HEK293 (cell line): ENCODE results near the gene GLYATL2.

Experiments
- CTCF ChIA-PET: fragments of 350-600 bp; formaldehyde crosslinking; extraction: SDS; loops from one replicate; lab custom pipeline; 2021; ENCODE audit warnings: antibody characterized with exemption; lab: Yijun Ruan, JAX
- POLR2A ChIA-PET: fragments of 300-600 bp; formaldehyde crosslinking; extraction: SDS; loops from one replicate; lab custom pipeline; 2020; ENCODE audit warnings: antibody characterized with exemption, inconsistent platforms; lab: Yijun Ruan, JAX
- H3K27ac ChIP-seq: fragments of 200-500 bp; sonication (Bioruptor generic); 2 replicates; pipeline ENCODE4 v1.5.1; 2014; ENCODE audit warnings: low read depth, low read length, control low read depth, inconsistent platforms; ENCODE audit errors: extremely low read depth
- H3K36me3 ChIP-seq, 2 experiments: fragments of 200-500 bp in 1 of 2; sonication (Bioruptor generic) in 1 of 2; 1 replicate in 1 of 2; 2 replicates in 1 of 2; pipeline ENCODE4 v1.5.1; 2014 to 2017; ENCODE audit warnings: inconsistent platforms in 2 of 2, low read length in 2 of 2; ENCODE audit not compliant: control insufficient read depth in 2 of 2, insufficient read depth in 1 of 2
- H3K4me1 ChIP-seq: fragments of 200-500 bp; sonication (Bioruptor generic); 2 replicates; pipeline ENCODE4 v1.5.1; 2014; ENCODE audit warnings: mild to moderate bottlenecking, low read length, inconsistent platforms; ENCODE audit not compliant: control insufficient read depth, insufficient read depth
- H3K4me3 ChIP-seq: 2 replicates; pipeline ENCODE4 v1.5.1; 2011; ENCODE audit warnings: low read depth, mild to moderate bottlenecking, control low read depth, low read length, moderate library complexity
- H3K9me3 ChIP-seq: fragments of 200-500 bp; sonication (Bioruptor generic); 2 replicates; pipeline ENCODE4 v1.5.1; 2014; ENCODE audit warnings: low read depth, low read length, inconsistent platforms; ENCODE audit not compliant: control insufficient read depth, insufficient read depth
- BCL11B ChIP-seq: fragments of 450-650 bp; formaldehyde crosslinking; IDR thresholded peaks from 2 replicates; pipeline ENCODE4 v1.5.1; 2016; ENCODE audit warnings: low read depth, missing biosample characterization, missing genetic modification characterization
- CTCF ChIP-seq: fragments of 450-650 bp; formaldehyde crosslinking; IDR thresholded peaks from 2 replicates; pipeline ENCODE4 v1.5.1; 2016; ENCODE audit warnings: missing biosample characterization, missing genetic modification characterization
- ELK4 ChIP-seq: IDR thresholded peaks from 2 replicates; pipeline ENCODE4 v1.6.1; 2011; ENCODE audit warnings: mild to moderate bottlenecking, low read depth, low read length, borderline replicate concordance
- FEZF1 ChIP-seq: fragments of 450-650 bp; formaldehyde crosslinking; IDR thresholded peaks from 2 replicates; pipeline ENCODE4 v1.5.1; 2016; ENCODE audit warnings: missing biosample characterization, missing genetic modification characterization
- GLIS1 ChIP-seq: fragments of 450-650 bp; formaldehyde crosslinking; IDR thresholded peaks from 2 replicates; pipeline ENCODE4 v1.5.1; 2016; ENCODE audit warnings: missing biosample characterization, missing genetic modification characterization
- OVOL3 ChIP-seq: fragments of 450-650 bp; formaldehyde crosslinking; IDR thresholded peaks from 2 replicates; pipeline ENCODE4 v1.5.1; 2016; ENCODE audit warnings: missing biosample characterization, missing genetic modification characterization
- PATZ1 ChIP-seq: fragments of 450-650 bp; formaldehyde crosslinking; IDR thresholded peaks from 2 replicates; pipeline ENCODE4 v1.5.1; 2016; ENCODE audit warnings: missing biosample characterization, missing genetic modification characterization
- SCRT1 ChIP-seq: fragments of 450-650 bp; formaldehyde crosslinking; IDR thresholded peaks from 2 replicates; pipeline ENCODE4 v1.5.1; 2016; ENCODE audit warnings: missing biosample characterization, missing genetic modification characterization, borderline replicate concordance
- ZFP37 ChIP-seq: fragments of 450-650 bp; formaldehyde crosslinking; IDR thresholded peaks from 2 replicates; pipeline ENCODE4 v1.5.1; 2016; ENCODE audit warnings: missing biosample characterization, missing genetic modification characterization
- ZNF10 ChIP-seq: fragments of 450-650 bp; formaldehyde crosslinking; IDR thresholded peaks from 2 replicates; pipeline ENCODE4 v1.5.1; 2017; ENCODE audit warnings: missing biosample characterization, missing genetic modification characterization
- ZNF132 ChIP-seq: fragments of 450-650 bp; formaldehyde crosslinking; IDR thresholded peaks from 2 replicates; pipeline ENCODE4 v1.5.1; 2017; ENCODE audit warnings: missing biosample characterization, missing genetic modification characterization, borderline replicate concordance
- ZNF169 ChIP-seq: fragments of 450-650 bp; formaldehyde crosslinking; IDR thresholded peaks from 2 replicates; pipeline ENCODE4 v1.5.1; 2016; ENCODE audit warnings: missing biosample characterization, missing genetic modification characterization
- ZNF19 ChIP-seq: fragments of 450-650 bp; formaldehyde crosslinking; IDR thresholded peaks from 2 replicates; pipeline ENCODE4; 2016; ENCODE audit warnings: missing biosample characterization, missing genetic modification characterization, low read depth
- ZNF24 ChIP-seq: fragments of 450-650 bp; formaldehyde crosslinking; IDR thresholded peaks from 2 replicates; pipeline ENCODE4 v1.5.1; 2016; ENCODE audit warnings: missing biosample characterization, missing genetic modification characterization
- ZNF341 ChIP-seq: fragments of 450-650 bp; formaldehyde crosslinking; IDR thresholded peaks from 2 replicates; pipeline ENCODE4; 2016; ENCODE audit warnings: low read depth, missing biosample characterization, missing genetic modification characterization
- ZNF350 ChIP-seq: fragments of 450-650 bp; formaldehyde crosslinking; IDR thresholded peaks from 2 replicates; pipeline ENCODE4 v1.5.0; 2017; ENCODE audit warnings: missing biosample characterization, mild to moderate bottlenecking, missing genetic modification characterization
- ZNF473 ChIP-seq: fragments of 450-650 bp; formaldehyde crosslinking; IDR thresholded peaks from 2 replicates; pipeline ENCODE4 v1.5.1; 2017; ENCODE audit warnings: missing biosample characterization, missing genetic modification characterization
- ZNF513 ChIP-seq: fragments of 450-650 bp; IDR thresholded peaks from 2 replicates; pipeline ENCODE4 v1.5.1; 2018; ENCODE audit warnings: missing biosample characterization, missing genetic modification characterization
- ZNF548 ChIP-seq: fragments of 450-650 bp; formaldehyde crosslinking; IDR thresholded peaks from 2 replicates; pipeline ENCODE4 v1.5.1; 2016; ENCODE audit warnings: missing biosample characterization, missing genetic modification characterization
- ZNF549 ChIP-seq: fragments of 450-650 bp; IDR thresholded peaks from 2 replicates; pipeline ENCODE4 v1.5.1; 2018; ENCODE audit warnings: missing biosample characterization, missing genetic modification characterization, mild to moderate bottlenecking, inconsistent platforms, moderate library complexity
- ZNF571 ChIP-seq: fragments of 450-650 bp; formaldehyde crosslinking; IDR thresholded peaks from 2 replicates; pipeline ENCODE4 v1.5.0; 2017; ENCODE audit warnings: missing biosample characterization, missing genetic modification characterization
- ZNF596 ChIP-seq: fragments of 450-650 bp; IDR thresholded peaks from 2 replicates; pipeline ENCODE4 v1.5.0; 2018; ENCODE audit warnings: missing biosample characterization, mild to moderate bottlenecking, missing genetic modification characterization, moderate library complexity
- ZNF626 ChIP-seq: fragments of 450-650 bp; sonication (Bioruptor Pico); formaldehyde crosslinking; IDR thresholded peaks from 2 replicates; pipeline ENCODE4 v1.5.1; 2018; ENCODE audit warnings: missing biosample characterization, missing genetic modification characterization, inconsistent platforms
- ZNF670 ChIP-seq: fragments of 450-650 bp; formaldehyde crosslinking; IDR thresholded peaks from 2 replicates; pipeline ENCODE4 v1.5.1; 2016; ENCODE audit warnings: missing biosample characterization, missing genetic modification characterization, low read depth
- ZNF785 ChIP-seq: fragments of 450-650 bp; formaldehyde crosslinking; IDR thresholded peaks from 2 replicates; pipeline ENCODE4 v1.5.1; 2016; ENCODE audit warnings: missing biosample characterization, missing genetic modification characterization
- ZNF792 ChIP-seq: fragments of 450-650 bp; formaldehyde crosslinking; IDR thresholded peaks from 2 replicates; pipeline ENCODE4 v1.5.1; 2016; ENCODE audit warnings: missing biosample characterization, missing genetic modification characterization
- TF ChIP-seq, protein P1 (sequence below): fragments of 450-650 bp; formaldehyde crosslinking; IDR thresholded peaks from 2 replicates; pipeline ENCODE4 v1.5.1; 2016; ENCODE audit warnings: missing biosample characterization, missing genetic modification characterization
- TF ChIP-seq, protein P2 (sequence below): fragments of 450-650 bp; formaldehyde crosslinking; IDR thresholded peaks from 2 replicates; pipeline ENCODE4 v1.5.1; 2016; ENCODE audit warnings: missing biosample characterization, missing genetic modification characterization

The GLYATL2 gene

DNA sequence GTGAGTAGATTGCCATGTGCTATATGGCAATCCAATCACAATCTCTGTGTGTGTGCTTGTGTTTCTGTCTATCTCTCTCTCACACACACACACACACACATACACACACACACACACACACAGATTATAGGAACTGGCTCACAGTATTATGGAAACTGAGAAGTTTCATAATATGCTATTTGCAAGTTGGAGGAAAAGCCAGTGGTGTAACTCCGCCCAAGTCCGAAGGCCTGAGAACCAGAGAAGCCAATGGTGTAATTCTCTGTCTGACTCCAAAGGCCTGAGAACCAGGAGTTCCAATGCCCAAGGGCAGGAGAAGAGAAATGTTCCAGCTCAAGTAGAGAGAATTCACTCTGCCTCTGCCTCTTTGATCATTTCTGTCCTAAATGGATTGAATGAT, 37.2 kb downstream of the GLYATL2 start:
- POLR2A ChIA-PET: no interaction called here

DNA sequence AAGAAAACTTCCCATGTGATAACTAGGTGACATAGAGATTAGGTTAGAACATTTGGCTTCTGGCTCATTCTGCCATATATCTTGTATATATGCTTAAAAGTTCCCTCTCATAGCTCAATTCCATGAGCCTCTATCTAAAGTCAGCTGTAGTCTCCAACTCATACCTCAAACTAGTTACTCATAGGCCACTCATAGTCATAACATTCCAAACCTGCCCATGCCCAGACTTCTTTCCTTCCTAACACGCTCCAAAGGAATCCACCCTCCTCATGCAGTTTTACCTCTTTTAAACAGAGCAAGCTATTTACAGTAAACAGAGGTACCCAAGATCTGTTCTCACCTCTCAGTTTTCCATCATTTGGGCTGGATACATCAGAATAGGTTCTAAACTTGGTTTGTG, 39.4 kb downstream of the GLYATL2 start:
- Histone ChIP-seq H3K4me3 (no peak overlapping the region), H3K27ac (no peak overlapping the region), H3K36me3 (no peaks in the 10 kb centered on the region), H3K4me1 (no peaks in the 10 kb centered on the region), H3K9me3 (no peaks in the 10 kb centered on the region)
- CTCF ChIA-PET: no interaction called here
- POLR2A ChIA-PET: no interaction called here
- TF ChIP-seq CTCF (tag by site-specific recombination) (no peak), ZNF350 (tag by site-specific recombination) (no peak), ZNF169 (tag by site-specific recombination) (no peak), ZNF670 (tag by site-specific recombination) (no peak), ZNF785 (tag by site-specific recombination) (no peak), ZNF24 (tag by site-specific recombination) (no peak), ZNF792 (tag by site-specific recombination) (no peak), ZFP37 (tag by site-specific recombination) (no peak), ZNF549 (no peak), ZNF341 (no peak), ZNF571 (tag by site-specific recombination) (no peak), ZNF548 (no peak), ELK4 (no peak), ZNF19 (tag by site-specific recombination) (no peak), ZNF626 (tag by site-specific recombination) (no peak)

More for the DNA sequence above, 37.2 kb downstream of the GLYATL2 start:
- Histone ChIP-seq H3K4me3 (no peak overlapping the region), H3K4me1 (no peaks in the 10 kb centered on the region), H3K36me3 (no peaks in the 10 kb centered on the region), H3K9me3 (no peaks in the 10 kb centered on the region), H3K27ac (no peak overlapping the region)
- no peak for TF ChIP-seq SCRT1 (tag by site-specific recombination)
- TF ChIP-seq ZNF513: no peak
- TF ChIP-seq GLIS1 (tag by site-specific recombination): no peak
- TF ChIP-seq OVOL3 (tag by site-specific recombination): no peak
- TF ChIP-seq ZNF10 (tag by site-specific recombination): no peak
- TF ChIP-seq PATZ1 (tag by site-specific recombination): no peak
- TF ChIP-seq ZNF132: no peak
- TF ChIP-seq, protein P1, sequence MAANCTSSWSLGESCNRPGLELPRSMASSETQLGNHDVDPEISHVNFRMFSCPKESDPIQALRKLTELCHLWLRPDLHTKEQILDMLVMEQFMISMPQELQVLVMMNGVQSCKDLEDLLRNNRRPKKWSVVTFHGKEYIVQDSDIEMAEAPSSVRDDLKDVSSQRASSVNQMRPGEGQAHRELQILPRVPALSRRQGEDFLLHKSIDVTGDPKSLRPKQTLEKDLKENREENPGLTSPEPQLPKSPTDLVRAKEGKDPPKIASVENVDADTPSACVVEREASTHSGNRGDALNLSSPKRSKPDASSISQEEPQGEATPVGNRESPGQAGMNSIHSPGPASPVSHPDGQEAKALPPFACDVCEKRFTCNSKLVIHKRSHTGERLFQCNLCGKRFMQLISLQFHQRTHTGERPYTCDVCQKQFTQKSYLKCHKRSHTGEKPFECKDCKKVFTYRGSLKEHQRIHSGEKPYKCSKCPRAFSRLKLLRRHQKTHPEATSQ (tag by site-specific recombination): no peak
- TF ChIP-seq, protein P2, sequence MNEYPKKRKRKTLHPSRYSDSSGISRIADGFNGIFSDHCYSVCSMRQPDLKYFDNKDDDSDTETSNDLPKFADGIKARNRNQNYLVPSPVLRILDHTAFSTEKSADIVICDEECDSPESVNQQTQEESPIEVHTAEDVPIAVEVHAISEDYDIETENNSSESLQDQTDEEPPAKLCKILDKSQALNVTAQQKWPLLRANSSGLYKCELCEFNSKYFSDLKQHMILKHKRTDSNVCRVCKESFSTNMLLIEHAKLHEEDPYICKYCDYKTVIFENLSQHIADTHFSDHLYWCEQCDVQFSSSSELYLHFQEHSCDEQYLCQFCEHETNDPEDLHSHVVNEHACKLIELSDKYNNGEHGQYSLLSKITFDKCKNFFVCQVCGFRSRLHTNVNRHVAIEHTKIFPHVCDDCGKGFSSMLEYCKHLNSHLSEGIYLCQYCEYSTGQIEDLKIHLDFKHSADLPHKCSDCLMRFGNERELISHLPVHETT: no peak
- no peak for TF ChIP-seq BCL11B (tag by site-specific recombination)
- no peak for TF ChIP-seq FEZF1 (tag by site-specific recombination)
- no peak for TF ChIP-seq ZNF473 (tag by site-specific recombination)
- TF ChIP-seq ZNF596 (tag by site-specific recombination): no peak
- CTCF ChIA-PET: no interaction called here
